HG02759 (cell line): ENCODE results near the gene TRIO.

Experiments used
- ATAC-seq: cut with Tn5 transposase; IDR thresholded peaks from one replicate; pipeline ENCODE4 v1.9.1; 2021; ENCODE audit warnings: mild to moderate bottlenecking, moderate library complexity; ENCODE audit not compliant: unreplicated experiment

Gene TRIO

DNA sequence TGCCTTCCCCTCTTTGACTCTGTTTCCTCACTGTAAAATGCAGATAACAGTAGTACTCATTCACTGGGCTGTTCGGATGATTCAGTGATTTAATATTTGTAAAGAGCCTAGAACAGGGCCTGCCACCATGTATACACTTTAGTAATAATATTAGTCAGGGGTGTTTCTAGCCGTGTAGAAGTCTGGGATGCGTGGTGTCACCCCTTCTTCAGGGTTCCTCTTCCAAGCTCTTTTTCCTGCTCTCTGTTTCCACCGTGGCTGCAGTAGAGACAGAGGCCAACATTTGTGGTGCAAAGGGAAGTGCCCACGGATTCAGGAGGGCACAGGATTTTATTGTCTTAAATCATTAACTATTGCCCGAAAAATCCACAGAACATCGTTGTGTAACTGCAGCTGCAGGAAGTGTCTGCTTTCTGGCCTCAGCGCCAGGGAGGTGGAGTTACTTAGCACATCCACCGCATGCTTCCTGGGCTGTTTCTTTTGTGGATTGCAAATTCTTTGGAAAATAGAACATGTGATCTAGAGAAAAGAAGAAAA lies 61.7 kb downstream of the TRIO start:
- ATAC-seq, result peak; percentile 16

DNA sequence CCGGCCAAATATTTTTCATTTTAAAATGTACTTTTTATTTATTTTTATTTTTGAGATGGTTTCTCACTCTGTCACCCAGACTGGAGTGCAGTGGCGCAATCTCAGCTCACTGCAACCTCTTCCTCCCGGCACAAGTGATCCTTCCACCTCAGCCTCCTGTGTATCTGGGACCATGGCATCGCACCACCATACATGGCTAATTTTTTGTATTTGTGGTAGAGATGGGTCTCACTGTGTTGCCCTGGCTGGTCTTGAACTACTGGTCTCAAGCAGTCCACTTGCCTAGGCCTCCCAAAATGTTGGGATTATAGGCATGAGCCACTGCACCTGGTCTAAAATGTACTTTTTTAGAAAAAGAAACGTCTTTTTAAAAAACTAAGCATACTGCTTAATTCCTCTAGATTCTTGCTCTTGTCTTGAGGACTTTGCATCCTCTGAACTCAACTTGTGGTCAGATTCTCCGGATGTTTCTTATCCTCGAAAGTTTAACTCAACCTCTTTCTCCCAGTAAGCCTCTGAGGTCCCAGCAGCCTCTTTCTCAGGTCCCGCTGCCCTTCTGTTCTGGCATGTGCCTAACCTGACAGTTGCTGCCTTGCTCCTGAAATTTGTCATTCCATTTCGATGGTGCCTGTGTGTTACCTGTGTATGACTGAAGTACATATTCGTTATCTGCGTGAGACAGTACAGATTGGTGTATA lies 63.0 kb downstream of the TRIO start:
- ATAC-seq, result no peak

DNA sequence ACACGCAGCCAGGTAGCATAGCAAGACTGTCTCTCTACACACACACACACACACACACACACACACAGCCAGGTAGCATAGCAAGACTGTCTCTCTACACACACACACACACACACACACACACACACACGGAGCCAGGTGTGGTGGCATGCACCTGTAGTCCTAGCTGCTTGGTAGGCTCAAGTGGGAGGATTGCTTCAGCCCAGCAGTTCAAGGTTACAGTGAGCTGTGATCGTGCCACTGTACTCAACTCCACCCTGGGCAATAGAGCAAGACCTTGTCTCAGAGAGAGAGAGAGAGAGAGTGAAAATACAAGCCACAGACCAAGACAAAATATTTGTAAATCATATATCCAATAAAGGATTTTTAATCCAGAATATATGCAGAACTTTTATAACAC lies 64.3 kb downstream of the TRIO start:
- ATAC-seq, result peak; percentile 20

- peak; percentile 58 for ATAC-seq
Measured at GRCh38 chr5:14208071-14209021, 65.2 kb downstream of the TRIO start.

GRCh38 chr5:14209222-14209822 lies 66.2 kb downstream of the TRIO start:
- ATAC-seq, result no peak

- ATAC-seq, result no peak
Measured at GRCh38 chr5:14209836-14210235, 66.7 kb downstream of the TRIO start.

- ATAC-seq, result no peak
Measured at GRCh38 chr5:14210729-14211128, 67.6 kb downstream of the TRIO start.

GRCh38 chr5:14211818-14212803 lies 69.0 kb downstream of the TRIO start:
- peak; percentile 45 for ATAC-seq

- ATAC-seq, result no peak
Measured at GRCh38 chr5:14212838-14213237, 69.7 kb downstream of the TRIO start.

GRCh38 chr5:14213253-14213652 lies 70.1 kb downstream of the TRIO start:
- ATAC-seq, result no peak

GRCh38 chr5:14213813-14214585 lies 70.9 kb downstream of the TRIO start:
- peak; percentile 42 for ATAC-seq

- ATAC-seq, result no peak
Measured at GRCh38 chr5:14215901-14216300, 72.8 kb downstream of the TRIO start.

- no peak for ATAC-seq
Measured at GRCh38 chr5:14216372-14216771, 73.2 kb downstream of the TRIO start.

GRCh38 chr5:14216902-14217301 lies 73.8 kb downstream of the TRIO start:
- ATAC-seq, result no peak

DNA sequence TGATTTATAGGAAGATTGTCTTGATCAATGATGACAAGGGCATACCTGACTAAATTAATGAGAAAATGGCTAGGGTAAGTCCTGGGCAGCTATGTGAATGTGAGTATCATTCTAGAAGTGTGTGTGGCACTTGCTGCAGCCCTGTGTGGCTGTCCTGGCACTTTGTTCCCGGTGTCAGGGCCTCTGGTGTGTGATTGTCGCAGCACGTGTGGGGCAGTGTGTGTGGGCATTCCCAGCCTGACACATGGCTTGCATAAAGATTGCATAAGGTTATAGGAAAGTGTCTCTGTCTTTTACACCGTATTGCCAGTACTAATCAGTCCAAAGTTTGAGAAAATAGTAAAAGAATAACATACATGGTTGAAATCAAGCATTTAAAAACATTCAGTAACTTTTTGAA lies 74.4 kb downstream of the TRIO start:
- no peak for ATAC-seq

- ATAC-seq, result no peak
Measured at GRCh38 chr5:14218011-14218410, 74.9 kb downstream of the TRIO start.

- no peak for ATAC-seq
Measured at GRCh38 chr5:14218480-14218879, 75.3 kb downstream of the TRIO start.

DNA sequence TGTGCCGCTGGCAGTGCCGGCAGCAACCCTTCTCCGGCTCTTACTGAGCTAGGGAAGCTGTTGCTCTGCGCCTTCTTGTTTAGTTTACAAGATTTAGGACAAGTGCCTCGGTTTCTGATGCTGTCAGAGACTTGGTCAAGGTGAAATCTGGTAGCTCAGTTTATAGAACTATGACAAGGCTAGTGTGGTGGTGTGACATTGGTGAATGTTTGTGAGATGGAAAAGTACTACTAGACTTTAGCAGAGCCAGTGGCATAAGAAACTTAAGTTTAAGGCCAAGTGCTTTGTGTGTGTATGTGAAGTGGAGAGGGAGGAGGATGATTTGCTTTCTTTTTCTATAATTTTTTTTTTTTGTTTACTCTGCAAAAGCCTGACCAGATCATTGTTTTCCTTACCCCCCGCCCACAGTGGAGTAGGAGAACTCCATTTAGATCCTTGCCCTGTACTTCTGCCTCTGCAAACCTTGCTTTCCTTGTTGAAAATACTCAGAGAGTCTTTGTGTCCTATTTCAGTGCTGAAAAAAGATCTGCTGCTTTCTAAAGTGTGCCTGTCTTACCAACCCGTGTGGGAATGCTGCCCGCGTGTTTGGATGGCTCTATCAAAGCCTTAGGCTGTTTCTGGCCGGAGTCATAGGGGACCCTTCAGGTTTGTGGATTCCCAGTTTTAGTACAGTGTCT lies 75.9 kb downstream of the TRIO start:
- no peak for ATAC-seq
